Measurements from ENCODE around the gene OR4E1.

OR4E1 gene

GRCh38 chr14:21675566-21675965 lies 1.9 kb upstream of the OR4E1 start:
- H3K27ac ChIP-seq: no peak overlapping the region
- no peak for TF ChIP-seq CTCF (conservative IDR thresholded peaks at IDR 0.05)

DNA sequence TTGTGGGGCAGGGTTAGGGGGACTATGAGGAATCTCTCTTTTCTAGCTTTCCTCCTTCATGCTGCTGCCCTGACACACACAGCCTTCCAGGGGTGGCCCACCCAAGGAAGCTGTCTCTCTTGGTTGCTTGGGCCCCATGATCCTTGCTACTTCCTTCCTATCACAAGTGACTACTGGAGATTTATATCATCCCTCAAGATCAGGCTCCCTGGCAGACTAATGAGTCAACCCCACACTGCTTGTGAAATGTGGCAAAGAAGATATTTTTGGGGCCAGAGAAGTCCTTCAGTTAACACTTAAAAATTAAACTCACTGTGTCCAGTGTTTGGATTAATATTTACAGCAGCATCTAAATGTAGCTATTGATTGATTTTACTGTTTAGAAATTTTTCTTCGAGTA lies 1.5 kb downstream of the OR4E1 start:
- no peak overlapping the region for H3K27ac ChIP-seq
- no peak for TF ChIP-seq CTCF (conservative IDR thresholded peaks at IDR 0.05)

DNA sequence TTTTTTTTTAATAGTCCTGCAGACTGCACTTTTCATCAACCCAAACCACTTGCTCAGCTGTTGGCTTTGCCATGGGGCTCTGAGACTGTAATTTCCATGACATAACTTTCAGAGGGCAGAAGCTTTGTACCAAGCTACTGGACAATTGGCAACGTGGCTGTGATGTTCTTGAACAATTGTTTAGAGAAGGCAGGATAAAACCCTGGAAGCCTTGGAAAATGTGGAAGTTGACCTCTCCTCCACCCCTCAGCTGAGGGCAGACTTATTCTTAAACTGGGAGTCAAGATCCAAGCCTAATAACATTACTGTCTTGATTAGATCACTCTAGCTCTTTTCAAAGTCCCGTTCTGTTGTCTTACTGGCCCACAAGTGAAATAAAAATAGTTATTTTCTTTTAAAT lies 2.2 kb downstream of the OR4E1 start:
- H3K27ac ChIP-seq: no peak overlapping the region

GRCh38 chr14:21669284-21669683 lies 4.3 kb downstream of the OR4E1 start:
- TF ChIP-seq CTCF (conservative IDR thresholded peaks at IDR 0.05): no peak
- no peak overlapping the region for H3K27ac ChIP-seq

More for the DNA sequence above, 2.2 kb downstream of the OR4E1 start:
- no peak for TF ChIP-seq CTCF (conservative IDR thresholded peaks at IDR 0.05)

DNA sequence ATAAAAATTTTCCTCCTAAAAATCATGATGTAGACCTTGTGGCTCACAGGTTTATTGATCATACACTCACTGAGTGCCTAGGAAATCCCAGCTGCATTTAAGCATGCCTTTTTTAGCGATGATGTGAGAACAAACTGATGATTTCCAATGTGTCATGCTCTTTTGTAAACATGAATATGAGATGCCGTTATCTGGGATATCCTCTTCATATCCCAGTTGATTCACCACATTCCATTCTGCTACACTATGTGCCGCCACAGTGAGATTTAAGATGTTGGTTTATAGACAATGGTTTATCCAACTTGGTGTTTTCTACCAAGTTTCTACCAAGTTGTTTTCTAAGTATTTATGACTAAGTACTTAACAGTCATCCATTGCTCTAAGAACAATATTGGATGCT lies 5.2 kb downstream of the OR4E1 start:
- TF ChIP-seq CTCF (conservative IDR thresholded peaks at IDR 0.05): no peak
- no peak overlapping the region for H3K27ac ChIP-seq

- no peak overlapping the region for H3K27ac ChIP-seq
- TF ChIP-seq CTCF (conservative IDR thresholded peaks at IDR 0.05): no peak
Measured at GRCh38 chr14:21656980-21657379, 16.6 kb downstream of the OR4E1 start.

DNA sequence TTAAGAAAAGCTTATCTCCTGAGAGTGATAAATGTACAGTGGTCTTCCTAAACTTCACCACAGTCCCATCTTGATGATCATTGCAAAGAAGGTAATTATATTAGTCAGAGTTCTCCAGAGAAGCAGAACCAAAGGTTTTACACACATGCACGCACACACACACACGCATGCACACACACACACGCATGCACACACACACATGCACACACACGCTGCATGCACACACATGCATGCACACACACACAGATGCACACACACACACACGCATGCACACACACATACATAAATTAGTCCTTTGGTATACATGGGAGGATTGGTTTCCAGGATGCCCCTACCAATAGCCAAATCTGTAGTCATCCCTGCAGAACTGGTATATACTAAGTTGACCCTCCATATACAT lies 19.4 kb downstream of the OR4E1 start:
- no peak overlapping the region for H3K27ac ChIP-seq
- TF ChIP-seq CTCF (conservative IDR thresholded peaks at IDR 0.05): no peak

All from VCaP (cell line).